Mesodermal cell (in vitro differentiated cells): Measurements from ENCODE around the gene SRRD. TPM values are rescaled to one million over a fixed set of nuclear protein-coding genes. Genes with fewer than 3 reads are reported as not detected.
"Not testable (repeated sequence)": the region's sequence is repeated elsewhere in the genome, so short reads cannot be mapped to it uniquely, and the experiment has no call there.

Source experiments
- H3K27ac ChIP-seq: 2 replicates; pipeline ENCODE4 v1.7.0; 2013; ENCODE audit warnings: mild to moderate bottlenecking, low read depth, low read length, moderate library complexity; ENCODE audit not compliant: severe bottlenecking
- H3K36me3 ChIP-seq: 2 replicates; pipeline ENCODE4 v1.7.1; 2013; ENCODE audit warnings: mild to moderate bottlenecking, low read length, moderate library complexity; ENCODE audit not compliant: control insufficient read depth, insufficient read depth
- H3K4me1 ChIP-seq: one replicate; pipeline ENCODE4 v1.7.1; 2013; ENCODE audit warnings: mild to moderate bottlenecking, low read length; ENCODE audit not compliant: insufficient read depth, control insufficient read depth, poor library complexity, severe bottlenecking
- H3K4me3 ChIP-seq: 2 replicates; pipeline ENCODE4 v1.7.0; 2013; ENCODE audit warnings: low read length, control low read depth, mild to moderate bottlenecking; ENCODE audit not compliant: insufficient read depth, poor library complexity, severe bottlenecking; ENCODE audit errors: extremely low read depth
- H3K9me3 ChIP-seq: 2 replicates; pipeline ENCODE4 v1.7.1; 2013; ENCODE audit warnings: mild to moderate bottlenecking, low read length, moderate library complexity; ENCODE audit not compliant: control insufficient read depth
- WGBS, 2 experiments: methylation state at CpG; one replicate each; pipeline ENCODE4 v1.1.5; 2013; ENCODE audit warnings: missing lambda C conversion rate in 2 of 2; ENCODE audit not compliant: insufficient coverage in 2 of 2; 5-methylcytosine and 5-hydroxymethylcytosine counted together
- polyA plus RNA-seq, 2 experiments: library from polyadenylated mRNA; stranded (reverse); fragments of 50-300 nt; gene quantifications; one replicate each; pipeline ENCODE4 v1.2.3, GENCODE V29; 2013

Gene SRRD, protein sequence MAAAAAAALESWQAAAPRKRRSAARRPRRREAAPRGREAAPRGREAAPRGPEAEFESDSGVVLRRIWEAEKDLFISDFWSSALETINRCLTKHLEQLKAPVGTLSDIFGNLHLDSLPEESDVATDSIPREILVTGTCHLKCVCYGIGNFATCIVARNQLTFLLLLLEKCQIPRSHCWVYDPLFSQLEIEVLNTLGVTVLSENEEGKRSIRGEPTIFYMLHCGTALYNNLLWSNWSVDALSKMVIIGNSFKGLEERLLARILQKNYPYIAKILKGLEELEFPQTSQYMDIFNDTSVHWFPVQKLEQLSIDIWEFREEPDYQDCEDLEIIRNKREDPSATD
- polyA plus RNA-seq (2013, experiment 1 of 2), result 18.7 TPM
- 16.4 TPM for polyA plus RNA-seq (2013, experiment 2 of 2)

DNA sequence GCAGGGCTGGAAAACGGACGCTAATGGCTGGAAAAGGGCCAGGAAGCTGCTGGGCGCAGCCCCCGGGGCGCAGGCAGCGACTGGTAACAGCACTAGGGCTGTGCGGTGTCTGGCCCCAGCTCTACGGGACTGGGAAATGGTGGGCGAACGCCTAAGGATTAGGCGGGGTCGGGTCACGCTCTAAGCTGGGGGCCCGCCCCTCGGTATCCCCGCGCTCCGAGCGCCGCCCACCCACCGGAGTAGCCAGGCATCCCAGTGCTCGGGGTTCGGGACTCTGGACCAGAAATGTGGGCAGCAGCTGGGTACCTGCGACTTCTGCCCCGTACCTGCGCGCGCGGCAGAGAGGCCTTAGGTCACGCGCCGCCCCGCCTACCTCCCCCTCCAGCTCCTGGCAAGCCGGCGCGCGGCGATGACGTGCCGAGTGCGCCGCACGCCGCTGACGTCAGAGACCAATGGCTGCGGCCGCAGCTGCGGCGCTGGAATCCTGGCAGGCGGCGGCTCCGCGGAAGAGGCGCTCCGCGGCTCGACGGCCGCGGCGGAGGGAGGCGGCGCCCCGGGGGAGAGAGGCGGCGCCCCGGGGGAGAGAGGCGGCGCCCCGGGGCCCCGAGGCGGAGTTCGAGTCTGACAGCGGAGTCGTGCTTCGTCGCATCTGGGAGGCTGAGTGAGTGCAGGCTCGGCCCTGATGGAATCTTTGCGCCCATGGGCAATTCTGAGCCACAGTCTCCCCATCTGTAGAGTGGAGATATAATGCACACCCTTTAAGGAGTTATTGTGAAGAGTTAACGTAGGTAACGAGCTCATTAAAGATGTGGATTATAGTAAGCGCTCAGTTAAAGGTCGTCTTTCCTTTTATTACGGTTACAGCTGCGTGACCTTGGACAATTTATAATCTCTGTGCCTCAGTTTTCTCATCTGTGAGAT lies at the start of gene SRRD, which contains the start of gene HPS4:
SRRD (plus strand) TSS at position 439 of the 921 bp plus-strand sequence; CDS start at position 453, 14 bp downstream.
HPS4 (minus strand) TSS at position 345 of the 921 bp plus-strand sequence. CDS start 2,021 bp downstream, outside the sequence.
- peaks cover 28% of the 10 kb centered on the region for H3K36me3 ChIP-seq
- peak within 1 kb of the TSS; percentile 64 for H3K4me3 ChIP-seq
- peak within 1 kb of the TSS; percentile 93 for H3K27ac ChIP-seq
- peaks cover 13% of the 10 kb centered on the region for H3K4me1 ChIP-seq
- 0 to 1% methylated on average over 68 to 75 of the region's 85 CpGs for WGBS, 2 experiments
- H3K9me3 ChIP-seq, result no peaks in the 10 kb centered on the region

DNA sequence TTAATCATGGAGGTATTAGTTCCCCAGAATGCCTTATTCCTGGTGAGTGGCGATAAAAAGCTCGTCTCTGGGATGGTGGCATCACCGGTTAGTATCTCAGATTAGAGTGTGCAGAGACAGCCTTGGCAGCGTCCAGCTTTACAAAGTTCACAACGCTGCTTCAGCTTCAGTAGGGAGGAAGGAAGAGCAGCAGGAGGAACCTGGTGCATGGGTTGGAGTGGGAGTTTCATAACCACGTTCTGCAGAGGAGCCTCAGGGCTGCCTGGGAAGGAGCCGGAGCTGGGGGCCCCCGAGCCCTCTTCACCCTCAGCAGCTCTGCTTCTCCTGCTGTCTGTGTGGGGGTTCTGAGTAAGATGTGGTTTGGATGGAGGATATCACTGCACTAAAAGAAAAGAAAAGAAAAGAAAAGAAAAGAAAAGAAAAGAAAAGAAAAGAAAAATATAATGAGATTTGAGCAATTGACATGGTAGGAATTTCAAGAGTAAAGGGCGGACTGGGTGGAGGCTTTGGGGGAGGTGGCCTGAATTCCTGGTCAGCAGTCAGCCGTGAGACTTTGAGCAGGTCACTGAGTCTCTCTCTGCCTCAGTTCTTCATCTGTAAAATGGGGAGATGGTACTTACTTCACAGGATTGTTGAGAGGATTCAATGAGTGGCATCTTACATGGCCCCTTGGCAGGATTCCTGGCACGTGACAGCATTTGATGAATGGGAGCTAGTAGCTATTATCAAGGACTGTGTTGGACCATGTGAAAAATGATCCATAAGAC lies 48.2 kb upstream of the SRRD start:
- Histone ChIP-seq H3K9me3 (no peaks in the 10 kb centered on the region), H3K36me3 (peaks cover 10% of the 10 kb centered on the region), H3K4me1 (peaks cover 9% of the 10 kb centered on the region), H3K27ac (no peak overlapping the region), H3K4me3 (no peak overlapping the region)
- WGBS, 2 experiments, result 94 to 100% methylated on average over 8 to 10 of the region's 11 CpGs

DNA sequence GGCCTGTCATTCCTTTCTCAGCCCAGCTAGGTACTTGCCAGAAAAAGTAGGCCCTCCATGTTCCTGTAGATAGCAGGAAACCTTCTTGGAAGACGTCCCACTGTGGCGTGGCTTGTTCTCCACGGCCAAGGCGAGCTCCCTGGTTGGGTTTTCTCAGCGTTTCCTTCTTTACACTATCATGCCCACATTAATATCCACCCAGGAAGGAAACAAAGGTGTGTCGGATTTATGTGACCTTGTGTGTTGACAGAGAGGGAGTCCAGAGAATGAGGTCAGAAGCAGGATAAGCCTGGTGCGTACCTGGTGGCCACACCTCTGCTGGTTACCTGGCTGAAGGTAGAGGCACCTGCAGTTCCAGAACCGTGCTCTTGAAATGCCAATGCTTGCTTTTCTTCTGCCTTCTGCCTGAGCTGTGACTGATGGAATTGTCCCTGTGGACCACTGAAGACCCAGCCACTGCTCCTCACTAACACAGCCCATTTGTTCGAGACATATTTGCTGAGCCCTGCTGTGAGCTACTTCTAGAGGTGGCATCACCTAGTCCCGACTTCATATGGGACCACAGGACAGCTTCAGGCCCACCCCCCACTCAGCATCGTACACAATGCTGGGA lies 46.7 kb upstream of the SRRD start:
- Histone ChIP-seq H3K4me1 (peaks cover 4% of the 10 kb centered on the region), H3K4me3 (no peak overlapping the region), H3K27ac (no peak overlapping the region), H3K36me3 (peaks cover 10% of the 10 kb centered on the region), H3K9me3 (no peaks in the 10 kb centered on the region)
- 79 to 83% methylated on average over 8 of the region's 11 CpGs for WGBS, 2 experiments

DNA sequence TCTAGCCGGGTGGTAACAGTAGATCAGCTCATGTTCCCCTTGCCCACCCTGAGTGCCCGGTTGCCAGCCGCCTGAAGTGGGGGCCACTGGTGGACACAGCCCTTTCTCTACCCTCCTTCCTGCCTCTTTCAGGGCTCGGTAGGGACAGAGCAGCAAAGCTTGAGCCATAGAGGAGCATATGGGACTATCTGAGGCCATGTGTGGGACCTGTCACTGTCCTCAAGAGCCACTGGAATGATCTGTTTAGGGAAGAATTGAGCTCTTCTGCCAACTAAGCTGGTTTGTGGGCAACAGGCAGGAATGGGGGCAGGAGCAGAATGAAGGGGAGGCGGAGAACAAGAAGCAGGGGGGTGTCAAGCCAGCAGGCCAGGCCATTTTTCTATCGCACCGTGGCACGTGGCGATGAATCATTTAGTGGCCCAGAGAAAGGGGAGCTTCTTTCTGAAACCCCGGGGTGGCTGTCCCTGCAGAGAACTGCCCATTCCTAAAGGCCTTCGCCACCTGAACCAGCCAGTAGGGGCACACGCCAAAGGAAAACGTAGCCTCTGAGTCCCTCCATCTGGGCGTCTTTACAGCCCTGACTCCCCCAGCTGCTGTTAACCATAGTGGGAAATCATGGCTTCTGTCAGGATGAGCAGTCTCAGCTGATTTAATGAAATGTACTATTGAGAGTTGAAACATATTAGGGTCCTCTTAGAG lies 45.8 kb upstream of the SRRD start:
- Histone ChIP-seq H3K9me3 (no peaks in the 10 kb centered on the region), H3K4me1 (peaks cover 4% of the 10 kb centered on the region), H3K4me3 (no peak overlapping the region), H3K27ac (no peak overlapping the region), H3K36me3 (peaks cover 10% of the 10 kb centered on the region)
- 87 to 89% methylated on average over 9 to 11 of the region's 14 CpGs for WGBS, 2 experiments

DNA sequence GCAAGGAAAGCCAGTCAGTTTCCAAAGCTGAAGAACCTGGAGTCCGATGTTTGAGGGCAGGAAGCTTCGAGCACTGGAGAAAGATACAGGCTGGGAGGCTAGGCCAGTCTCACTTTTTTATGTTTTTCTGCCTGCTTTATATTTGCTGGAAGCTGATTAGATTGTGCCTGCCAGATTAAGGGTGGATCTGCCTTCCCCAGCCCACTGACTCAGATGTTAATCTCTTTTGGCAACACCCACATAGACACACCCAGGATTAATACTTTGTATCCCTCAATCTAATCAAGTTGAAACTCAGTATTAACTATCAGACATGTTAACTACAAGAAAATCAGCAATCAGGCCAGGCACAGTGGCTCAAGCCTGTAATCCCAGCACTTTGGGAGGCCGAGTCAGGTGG lies 44.9 kb upstream of the SRRD start:
- not testable (repeated sequence) for H3K27ac ChIP-seq, H3K4me3 ChIP-seq, H3K4me1 ChIP-seq, H3K9me3 ChIP-seq
- peaks cover 10% of the 10 kb centered on the region for H3K36me3 ChIP-seq
- 97% methylated on average over 3 of the region's 3 CpGs for WGBS, 2 experiments

DNA sequence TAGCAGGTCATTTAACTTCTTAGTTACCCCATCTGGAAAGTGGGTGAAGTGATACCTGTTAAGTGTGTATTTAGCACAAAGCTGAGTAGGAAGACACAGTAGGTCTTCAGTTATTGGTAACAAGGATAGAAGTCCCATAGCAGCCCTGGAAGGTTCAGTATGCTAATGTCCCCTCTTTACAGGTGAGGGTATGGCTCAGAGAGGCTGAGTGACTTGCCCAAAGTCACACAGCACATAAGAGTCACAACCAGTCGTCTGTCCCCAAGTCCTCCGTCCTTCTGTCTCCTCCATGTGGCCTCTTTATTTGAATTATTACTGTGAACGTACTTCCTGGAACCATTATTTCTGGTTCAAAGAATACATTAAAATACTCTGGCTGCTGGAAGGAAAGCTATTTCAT lies 44.1 kb upstream of the SRRD start:
- Histone ChIP-seq H3K4me3 (no peak overlapping the region), H3K4me1 (peaks cover 4% of the 10 kb centered on the region), H3K27ac (no peak overlapping the region), H3K36me3 (peaks cover 4% of the 10 kb centered on the region), H3K9me3 (no peaks in the 10 kb centered on the region)
- 100% methylated on average over 2 of the region's 3 CpGs; no CpG with 5 or more reads in 1 of the 2 experiments for WGBS, 2 experiments

DNA sequence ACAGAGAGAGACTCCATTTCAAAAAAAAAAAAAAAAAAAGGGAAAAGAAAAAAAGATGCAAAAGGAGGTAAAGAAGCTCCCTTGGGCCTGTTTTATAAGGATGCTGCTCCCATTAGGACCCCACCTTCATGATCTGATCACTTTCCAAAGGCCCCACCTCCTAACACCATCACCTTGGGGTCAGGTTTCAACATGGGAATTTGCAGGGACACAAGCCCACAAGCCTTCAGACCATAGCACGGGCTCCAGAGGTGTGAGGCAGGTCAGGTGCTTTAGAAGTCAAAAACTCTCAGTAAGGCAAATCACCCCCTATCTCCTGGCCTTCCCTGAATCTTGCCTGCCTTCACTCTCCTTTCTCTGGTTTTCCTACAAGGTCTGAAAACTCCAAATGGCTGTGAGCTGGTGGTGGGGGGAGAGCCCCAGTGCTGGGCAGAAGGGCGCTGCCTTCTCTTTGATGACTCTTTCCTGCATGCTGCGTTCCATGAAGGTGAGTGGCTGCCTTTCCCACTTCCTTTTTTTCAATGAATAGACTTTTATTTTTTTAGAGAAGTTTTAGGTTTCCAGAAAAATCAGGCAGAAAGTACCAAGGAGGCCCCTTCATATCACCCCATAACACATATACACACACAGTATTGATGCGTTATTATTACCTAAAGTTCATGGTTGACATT lies 41.5 kb upstream of the SRRD start:
- H3K9me3 ChIP-seq, result no peaks in the 10 kb centered on the region
- H3K36me3 ChIP-seq, result no peaks in the 10 kb centered on the region
- H3K4me1 ChIP-seq, result no peaks in the 10 kb centered on the region
- H3K4me3 ChIP-seq, result no peak overlapping the region
- 78 to 90% methylated on average over 2 of the region's 4 CpGs for WGBS, 2 experiments
- H3K27ac ChIP-seq, result no peak overlapping the region

DNA sequence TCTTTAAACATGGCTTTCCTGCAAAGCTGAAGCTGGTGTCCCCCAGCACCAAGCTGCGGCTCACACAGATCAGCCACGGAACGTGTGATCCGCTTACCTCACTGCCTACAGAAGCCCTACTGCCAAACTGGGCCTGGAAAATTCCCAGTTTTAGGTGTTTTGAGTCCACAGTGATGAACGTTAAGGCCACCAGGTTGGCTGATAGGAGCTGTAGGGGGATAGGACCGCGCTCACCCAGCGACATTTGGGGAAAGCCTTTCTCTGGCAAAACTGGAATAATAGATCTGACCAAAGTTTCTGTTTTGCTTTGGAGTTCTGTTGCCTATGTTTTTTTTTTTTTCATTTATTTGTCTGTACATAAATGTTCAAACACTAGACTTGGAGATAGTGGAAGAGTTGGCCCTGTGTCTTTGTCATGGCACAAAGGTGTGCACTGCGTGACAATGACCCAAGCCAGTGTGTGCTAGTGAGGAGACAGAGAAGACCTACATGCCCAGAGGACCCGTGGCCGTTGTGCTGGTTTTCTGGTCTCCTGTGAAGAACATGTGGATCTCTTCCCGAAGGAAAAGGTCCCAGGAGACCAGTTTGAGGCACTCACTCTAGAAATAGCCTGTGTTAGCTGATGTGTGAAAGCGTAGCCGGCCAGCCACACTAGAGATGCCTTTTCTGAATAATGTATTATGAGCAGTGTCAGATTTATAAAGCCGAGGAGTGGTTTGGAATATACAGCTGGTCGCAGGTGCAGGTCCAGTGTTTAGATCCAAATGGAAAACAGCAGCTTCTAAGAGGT lies 39.6 kb upstream of the SRRD start:
- 92 to 93% methylated on average over 15 to 16 of the region's 16 CpGs for WGBS, 2 experiments
- no peaks in the 10 kb centered on the region for H3K36me3 ChIP-seq
- no peaks in the 10 kb centered on the region for H3K4me1 ChIP-seq
- no peak overlapping the region for H3K27ac ChIP-seq
- H3K4me3 ChIP-seq, result no peak overlapping the region
- no peaks in the 10 kb centered on the region for H3K9me3 ChIP-seq

DNA sequence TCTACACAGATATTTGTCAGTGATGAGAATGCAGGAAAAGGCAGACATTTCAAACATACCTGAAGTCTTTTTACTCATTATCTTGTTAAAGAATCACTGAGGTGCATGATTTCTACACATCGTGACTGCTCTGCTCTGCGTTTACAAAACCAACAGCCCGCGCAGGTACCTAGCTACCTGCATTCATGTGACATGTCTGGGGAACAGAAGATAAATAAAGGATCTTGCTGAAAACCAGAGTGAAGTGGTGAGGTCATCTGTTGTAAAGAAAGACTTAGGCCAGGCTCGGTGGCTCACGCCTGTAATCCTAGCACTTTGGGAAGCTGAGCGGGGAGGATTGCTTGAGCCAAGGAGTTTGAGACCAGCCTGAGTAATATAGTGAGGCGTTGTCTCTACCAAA lies 38.9 kb upstream of the SRRD start:
- Histone ChIP-seq H3K9me3 (no peaks in the 10 kb centered on the region), H3K4me1 (no peaks in the 10 kb centered on the region), H3K4me3 (no peak overlapping the region), H3K36me3 (no peaks in the 10 kb centered on the region), H3K27ac (no peak overlapping the region)
- 96 to 97% methylated on average over 7 to 8 of the region's 8 CpGs for WGBS, 2 experiments
